Hematopoietic multipotent progenitor cell treated with erythropoietin and hydrocortisone succinate and interleukin-3 and kit ligand, for 17 days (in vitro differentiated cells): ENCODE results near the gene ESYT2.
"Not testable (repeated sequence)": the region's sequence is repeated elsewhere in the genome, so short reads cannot be mapped to it uniquely, and the experiment has no call there.

Experiments
- DNase-seq: peaks from one replicate; pipeline ENCODE4 v3.0.0-alpha.2; 2015; ENCODE audit warnings: low spot score

ESYT2 gene

DNA sequence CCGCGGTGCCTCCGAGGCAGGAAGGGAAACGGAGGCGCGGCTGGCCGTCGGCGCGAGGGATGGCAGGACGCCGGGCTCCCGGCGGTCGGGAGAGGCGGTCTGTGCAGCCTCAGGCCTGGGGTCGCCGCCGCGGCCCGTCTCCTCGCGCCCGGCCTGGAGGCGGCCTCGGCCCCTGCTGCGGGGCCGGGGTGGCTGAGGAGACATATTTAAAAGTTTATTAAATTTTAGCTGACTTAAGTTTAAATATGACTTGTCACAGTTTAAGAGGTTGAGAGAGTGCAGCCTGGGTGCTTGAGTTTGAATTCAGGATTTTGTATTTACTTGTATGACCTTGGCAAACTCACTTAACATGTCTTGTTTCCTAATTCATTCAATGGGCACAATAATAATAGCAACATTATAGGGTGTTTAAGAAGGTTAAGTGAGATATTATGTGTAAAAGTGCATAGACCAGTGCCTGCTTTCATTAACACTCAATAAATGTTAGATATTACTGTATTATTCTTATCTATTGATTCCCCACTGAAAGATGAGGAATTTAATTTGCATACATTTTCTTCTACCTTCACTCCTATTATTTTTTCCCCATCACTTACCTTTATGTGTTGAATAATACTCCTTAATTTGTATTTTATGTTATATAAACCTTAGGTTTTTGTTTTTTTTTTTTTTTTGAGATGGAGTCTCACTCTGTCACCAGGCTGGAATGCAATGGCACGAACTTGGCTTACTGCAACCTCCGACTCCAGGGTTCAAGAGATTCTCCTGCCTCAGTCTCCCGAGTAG is 27.8 kb upstream of the ESYT2 start:
- peak; percentile 24 for DNase-seq

DNA sequence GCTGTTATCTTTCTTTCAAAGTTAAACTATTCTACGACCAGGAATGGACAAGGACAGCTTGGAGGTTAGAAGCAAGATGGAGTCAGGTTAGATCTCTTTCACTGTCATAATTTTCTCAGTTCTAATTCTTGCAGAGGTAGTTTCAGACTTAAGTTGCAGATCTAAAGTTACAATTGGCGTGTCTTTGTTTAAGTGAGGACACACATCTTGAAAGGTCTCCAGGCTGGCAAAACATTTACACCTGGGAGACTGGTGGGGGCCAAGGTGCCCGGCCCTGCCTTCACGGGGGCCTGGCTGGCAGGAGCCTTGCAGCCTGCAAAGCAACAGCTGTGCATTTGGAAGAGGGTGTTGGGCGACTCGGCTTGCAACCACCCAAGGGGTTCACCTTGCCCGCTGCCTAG is 25.4 kb upstream of the ESYT2 start:
- DNase-seq: no peak

DNA sequence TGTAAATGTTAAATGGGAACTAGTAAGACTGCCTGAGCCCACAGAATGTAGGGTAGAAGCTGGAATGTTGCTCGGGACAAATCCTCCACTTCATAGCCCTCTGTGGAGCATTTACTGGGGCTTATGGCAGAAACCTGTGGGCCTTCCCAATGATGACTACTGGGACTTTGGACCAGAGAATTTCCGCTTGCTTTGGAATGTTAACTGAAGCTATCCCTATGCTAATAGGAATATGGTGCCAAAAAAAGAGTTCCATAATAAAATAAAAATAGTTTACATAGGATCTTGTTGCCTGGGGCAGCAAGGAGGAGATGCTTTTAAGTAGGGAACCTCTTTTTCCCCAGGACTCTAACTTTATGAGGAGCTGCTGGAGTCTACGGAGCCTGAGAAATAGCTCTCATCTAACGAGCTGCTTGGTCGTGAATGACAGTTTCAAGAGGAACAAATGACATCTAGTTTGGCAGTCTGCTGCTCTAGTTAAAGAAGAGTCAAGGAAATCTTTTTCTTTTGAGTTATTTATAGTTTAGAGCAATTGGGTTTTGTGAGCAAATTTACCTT is 21.3 kb upstream of the ESYT2 start:
- no peak for DNase-seq

GRCh38 chr7:158849768-158850544 is 20.6 kb upstream of the ESYT2 start:
- no peak for DNase-seq

DNA sequence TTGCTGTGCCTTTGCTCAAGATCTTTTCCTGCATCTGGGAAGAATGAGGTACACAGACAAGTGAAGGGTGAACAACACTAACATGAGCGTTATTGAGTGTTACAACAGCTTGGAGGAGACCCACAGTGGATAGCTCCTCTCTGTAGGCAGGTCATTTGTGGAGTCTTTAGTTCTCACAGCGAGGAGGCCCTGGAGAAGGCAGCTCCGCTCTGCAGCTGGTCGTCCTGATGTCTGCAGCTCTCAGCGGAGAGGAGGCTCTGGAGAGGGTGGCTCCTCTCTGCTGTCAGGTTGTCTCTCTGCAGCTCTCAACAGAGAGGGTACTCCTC is 20.1 kb upstream of the ESYT2 start:
- no peak for DNase-seq

DNA sequence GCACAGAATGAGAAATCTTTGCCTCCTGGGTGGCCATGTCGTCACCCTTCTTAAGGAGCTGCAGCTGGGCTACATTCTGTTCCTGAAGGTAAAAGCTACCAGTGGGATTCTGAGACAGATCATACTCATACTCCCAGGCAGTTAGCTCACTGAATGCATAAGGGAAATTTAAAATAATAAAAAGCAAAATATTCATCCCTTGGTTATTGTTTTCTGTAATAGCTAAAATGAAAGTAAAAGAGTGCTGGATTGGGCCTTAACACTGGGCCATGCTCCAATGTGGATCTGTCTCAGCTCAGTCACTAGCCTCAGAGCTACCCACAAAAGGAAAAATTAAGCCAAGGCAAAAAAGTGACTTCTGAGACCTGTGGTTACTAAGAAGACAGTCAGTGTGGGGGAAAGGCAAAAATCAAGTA is 18.1 kb upstream of the ESYT2 start:
- no peak for DNase-seq

DNA sequence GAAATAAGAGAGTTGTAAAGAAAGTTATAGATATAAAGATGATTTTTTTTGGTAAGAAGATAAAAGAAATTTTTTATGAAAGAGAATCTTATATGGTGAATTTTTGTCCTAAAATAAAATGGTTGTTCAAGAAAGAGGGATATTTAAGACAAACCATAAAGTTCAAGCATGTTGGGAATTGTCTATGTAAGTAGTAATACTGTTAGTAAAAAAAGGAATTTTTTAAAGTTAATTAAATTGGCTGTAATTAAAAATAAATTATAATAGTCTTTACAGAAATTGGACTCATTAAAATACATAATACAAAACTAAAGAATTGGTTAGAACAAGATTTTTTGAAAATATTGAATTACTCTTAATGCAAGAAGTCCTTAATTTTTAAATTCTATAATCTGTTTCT is 17.0 kb upstream of the ESYT2 start:
- no peak for DNase-seq

- no peak for DNase-seq
These were observed 14.5 kb upstream of the ESYT2 start for GRCh38 chr7:158843771-158844170.

DNA sequence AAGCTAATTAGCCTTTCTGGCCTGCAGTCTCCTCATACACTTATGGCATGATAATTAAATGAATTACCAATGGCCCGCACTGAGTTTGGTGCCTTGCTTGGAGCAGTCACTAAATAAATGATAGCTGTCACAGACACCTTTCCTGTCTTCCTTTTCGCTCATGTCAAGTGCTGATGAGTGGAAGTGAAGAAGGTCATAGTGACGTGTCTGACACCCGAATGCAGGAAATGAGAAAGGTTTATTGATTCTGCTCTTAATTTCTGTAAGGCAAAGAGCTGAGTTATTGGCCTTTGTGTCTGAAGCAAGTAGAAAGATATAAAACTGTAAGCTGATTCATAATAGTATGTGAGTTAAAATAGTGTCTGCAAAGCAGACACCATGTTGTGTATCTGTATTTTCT is 13.2 kb upstream of the ESYT2 start:
- DNase-seq: no peak

GRCh38 chr7:158840604-158841003 is 11.3 kb upstream of the ESYT2 start:
- DNase-seq: no peak

DNA sequence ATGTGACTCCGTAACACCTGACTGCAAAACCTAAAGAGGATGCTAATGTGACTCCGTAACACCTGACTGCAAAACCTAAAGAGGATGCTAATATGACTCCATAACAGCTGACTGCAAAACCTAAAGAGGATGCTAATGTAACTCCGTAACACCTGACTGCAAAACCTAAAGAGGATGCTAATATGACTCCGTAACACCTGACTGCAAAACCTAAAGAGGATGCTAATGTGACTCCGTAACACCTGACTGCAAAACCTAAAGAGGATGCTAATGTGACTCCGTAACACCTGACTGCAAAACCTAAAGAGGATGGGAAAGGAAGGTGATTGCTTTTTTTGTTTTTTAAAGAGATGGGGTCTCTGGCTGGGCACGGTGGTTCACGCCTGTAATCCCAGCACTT is 9.9 kb upstream of the ESYT2 start:
- not testable (repeated sequence) for DNase-seq

DNA sequence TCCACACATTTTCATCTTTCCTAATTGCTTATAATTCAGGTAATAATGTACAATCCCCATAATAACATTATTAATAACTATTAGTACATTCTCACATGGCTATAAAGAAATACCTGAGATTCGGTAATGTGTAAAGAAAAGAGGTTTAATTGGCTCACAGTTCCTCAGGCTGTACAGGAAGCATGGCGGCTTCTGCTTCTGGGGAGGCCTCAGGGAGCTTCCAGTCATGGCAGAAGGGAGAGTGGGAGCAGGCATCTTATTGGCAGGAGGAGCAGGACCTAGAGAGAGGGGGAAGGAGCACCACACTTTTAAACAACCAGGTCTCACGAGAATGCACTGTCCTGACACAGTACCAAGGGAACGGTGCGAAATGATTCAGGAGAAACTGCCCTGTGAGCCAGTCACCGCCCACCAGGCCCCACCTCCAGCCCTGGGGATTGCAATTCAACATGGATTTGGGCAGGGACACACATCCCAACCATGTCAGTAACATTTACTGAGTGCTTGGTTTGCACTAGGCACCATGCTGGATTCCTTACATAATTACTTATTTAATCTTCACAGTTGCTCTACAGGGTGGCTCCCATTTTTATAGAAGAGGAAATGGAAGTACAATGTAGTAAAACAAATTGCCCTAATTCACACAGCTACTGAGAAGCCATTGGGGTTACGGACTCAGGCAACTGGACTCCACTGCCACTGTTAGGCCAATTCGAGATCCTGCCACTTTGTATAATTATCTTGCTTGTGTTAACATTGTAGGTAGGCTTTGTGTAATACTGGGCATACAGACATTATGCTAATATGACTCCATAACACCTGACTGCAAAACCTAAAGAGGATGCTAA is 8.7 kb upstream of the ESYT2 start:
- DNase-seq: no peak

DNA sequence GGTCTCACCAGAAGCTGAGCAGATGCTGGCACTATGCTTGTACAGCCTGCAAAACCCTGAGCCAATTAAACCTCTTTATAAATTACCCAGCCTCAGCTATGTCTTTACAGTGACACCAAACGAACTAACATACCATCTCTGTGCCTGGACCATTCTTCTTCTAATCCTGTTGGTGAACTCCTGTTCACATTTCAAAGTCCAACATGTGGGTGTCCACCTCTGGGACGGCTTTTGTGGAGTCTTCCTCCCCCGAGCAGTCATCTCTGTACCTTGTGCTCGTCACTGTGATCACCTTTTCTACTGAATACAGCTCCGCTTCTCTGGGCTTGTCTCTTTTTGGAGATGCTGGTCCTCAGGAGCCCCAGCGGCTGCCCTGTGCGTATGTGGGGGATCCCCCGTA is 7.4 kb upstream of the ESYT2 start:
- DNase-seq: no peak

GRCh38 chr7:158834878-158835784 is 5.8 kb upstream of the ESYT2 start:
- DNase-seq: no peak

GRCh38 chr7:158832994-158833393 is 3.7 kb upstream of the ESYT2 start:
- no peak for DNase-seq

DNA sequence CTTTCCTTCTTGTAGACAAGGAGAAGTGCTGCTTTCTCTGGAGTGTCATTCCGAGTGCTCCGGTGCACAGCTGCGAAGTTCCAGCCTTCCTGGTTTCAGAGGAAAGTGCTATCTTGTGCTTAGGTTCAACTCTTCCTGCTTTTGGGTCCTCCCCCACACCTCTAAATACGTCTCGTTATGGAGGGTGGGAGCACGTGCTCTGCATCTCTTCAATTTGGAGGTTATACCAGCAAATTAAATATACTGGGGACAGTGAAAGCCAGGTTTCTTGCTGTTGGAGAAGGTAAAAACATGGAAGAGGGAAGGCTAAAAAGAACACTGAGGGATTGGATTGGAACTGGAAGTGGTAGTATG is 2.4 kb upstream of the ESYT2 start:
- DNase-seq: no peak

- DNase-seq: peak; percentile 19
These were observed 958 bp upstream of the ESYT2 start for GRCh38 chr7:158830211-158830723.

GRCh38 chr7:158829021-158829341 is 328 bp downstream of the ESYT2 start:
- DNase-seq: no peak

GRCh38 chr7:158828133-158829020 is 932 bp downstream of the ESYT2 start:
- DNase-seq: peak; percentile 50

DNA sequence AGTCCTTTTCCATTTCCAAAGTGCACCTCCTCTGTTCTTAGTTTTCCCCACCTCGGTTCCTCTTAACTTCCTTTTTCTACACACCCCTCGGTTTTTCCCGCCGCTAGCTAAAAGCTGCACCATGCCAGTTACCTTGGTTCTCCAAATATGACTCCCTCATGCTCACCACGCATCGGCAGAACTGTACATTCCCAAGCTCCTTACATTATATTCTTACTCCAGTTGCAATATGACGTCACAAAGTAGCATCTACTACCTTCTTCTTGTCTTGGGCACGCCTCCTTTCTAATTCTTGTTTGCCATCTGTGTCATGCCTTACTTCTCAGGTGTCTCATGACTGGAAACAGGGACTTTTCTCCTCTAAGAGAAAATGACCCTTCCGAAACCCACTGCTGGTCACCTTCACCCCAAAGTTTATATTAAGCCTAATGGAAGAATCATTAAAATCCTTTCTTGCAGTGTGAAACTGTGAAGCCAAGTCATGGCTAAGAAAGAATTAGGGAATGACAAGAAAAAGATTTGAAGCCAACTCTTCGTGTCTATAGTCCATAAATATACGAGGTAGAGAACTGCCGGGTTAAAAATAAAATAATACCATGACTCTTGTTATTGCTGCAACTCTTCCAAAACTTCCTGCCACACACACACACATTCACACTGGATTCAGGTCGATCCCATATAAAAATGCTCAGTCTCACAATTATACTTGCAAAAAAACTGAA is 1.7 kb downstream of the ESYT2 start:
- peak; percentile 20 for DNase-seq
